ENCODE data around the gene FBXO27.

DNA sequence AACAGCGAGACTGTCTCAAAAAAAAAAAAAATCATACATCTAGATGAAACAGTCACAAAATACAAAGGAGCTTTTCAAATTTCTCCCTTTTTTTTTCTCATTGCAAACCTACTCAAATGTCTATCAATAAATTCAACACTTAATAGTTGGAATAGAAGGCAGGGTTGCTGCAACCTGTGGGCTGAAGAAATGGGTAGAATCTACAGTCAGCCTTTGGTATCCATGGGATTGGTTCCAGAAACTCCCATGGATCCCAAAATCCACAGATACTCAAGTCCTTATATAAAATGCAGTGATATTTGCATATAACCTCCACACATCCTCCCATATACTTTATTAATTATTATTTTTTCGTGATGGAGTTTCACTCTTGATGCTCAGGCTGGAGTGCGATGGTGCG lies 14.7 kb downstream of the FBXO27 start:
- TF ChIP-seq POLR2A (IDR thresholded peaks at IDR 0.05; ENCODE audit: low read length), result no peak
- no peak for TF ChIP-seq GATA1 (IDR thresholded peaks at IDR 0.05; ENCODE audit: low read depth, low read length)

Measured in erythroblast (primary cell).